Uterus (tissue), 2 donors: ENCODE data around the gene QSOX1.

Experiments used
- POLR2A ChIP-seq, 2 donors: fragments of 450-650 bp; IDR thresholded peaks; one replicate each; pipeline ENCODE4 v1.6.1; 2016; ENCODE audit warnings: antibody characterized with exemption in 2 of 2, mild to moderate bottlenecking in 1 of 2, moderate library complexity in 1 of 2
- TF ChIP-seq, protein P1 (sequence below), 4 experiments: fragments of 200-600 bp in 2 of 4; fragments of 450-650 bp in 2 of 4; sonication (generic) in 2 of 4; IDR thresholded peaks; one replicate each; pipeline ENCODE4 v1.5.1; 2016 to 2019; ENCODE audit warnings: antibody characterized with exemption in 4 of 4, mild to moderate bottlenecking in 2 of 4, moderate library complexity in 1 of 4

DNA sequence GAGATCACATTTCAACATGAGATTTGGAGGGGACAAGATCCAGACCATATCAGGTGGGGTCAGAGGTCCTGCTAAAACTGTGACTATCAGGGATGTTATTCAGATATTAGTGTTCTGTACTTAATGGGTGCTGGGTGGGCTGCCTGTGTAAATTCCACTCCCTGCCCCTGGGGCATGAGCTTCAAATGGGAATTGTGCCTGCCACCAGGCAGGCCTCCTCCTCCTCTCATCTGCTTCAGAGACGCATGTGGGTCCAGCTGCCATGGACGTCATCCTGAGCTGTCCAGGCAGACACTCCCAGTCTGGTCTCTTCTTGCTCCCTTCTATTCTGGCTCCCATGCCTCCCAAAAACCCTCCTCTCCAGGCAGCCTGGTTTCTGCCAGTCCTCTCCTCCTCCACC, 10.4 kb downstream of the QSOX1 start:
- TF ChIP-seq POLR2A (IDR thresholded peaks at IDR 0.05) = no peak
- TF ChIP-seq, protein P1, sequence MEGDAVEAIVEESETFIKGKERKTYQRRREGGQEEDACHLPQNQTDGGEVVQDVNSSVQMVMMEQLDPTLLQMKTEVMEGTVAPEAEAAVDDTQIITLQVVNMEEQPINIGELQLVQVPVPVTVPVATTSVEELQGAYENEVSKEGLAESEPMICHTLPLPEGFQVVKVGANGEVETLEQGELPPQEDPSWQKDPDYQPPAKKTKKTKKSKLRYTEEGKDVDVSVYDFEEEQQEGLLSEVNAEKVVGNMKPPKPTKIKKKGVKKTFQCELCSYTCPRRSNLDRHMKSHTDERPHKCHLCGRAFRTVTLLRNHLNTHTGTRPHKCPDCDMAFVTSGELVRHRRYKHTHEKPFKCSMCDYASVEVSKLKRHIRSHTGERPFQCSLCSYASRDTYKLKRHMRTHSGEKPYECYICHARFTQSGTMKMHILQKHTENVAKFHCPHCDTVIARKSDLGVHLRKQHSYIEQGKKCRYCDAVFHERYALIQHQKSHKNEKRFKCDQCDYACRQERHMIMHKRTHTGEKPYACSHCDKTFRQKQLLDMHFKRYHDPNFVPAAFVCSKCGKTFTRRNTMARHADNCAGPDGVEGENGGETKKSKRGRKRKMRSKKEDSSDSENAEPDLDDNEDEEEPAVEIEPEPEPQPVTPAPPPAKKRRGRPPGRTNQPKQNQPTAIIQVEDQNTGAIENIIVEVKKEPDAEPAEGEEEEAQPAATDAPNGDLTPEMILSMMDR (IDR thresholded peaks at IDR 0.05) = no peak
